GM23338 (cell line): ENCODE measurements around the gene NT5DC4.

ENCODE experiments used
- CTCF ChIP-seq, 2 experiments: fragments of 200-600 bp in 1 of 2; sonication (generic) in 1 of 2; conservative IDR thresholded peaks; 2 replicates each; pipeline versions ENCODE4 v1.5.1 to v1.6.1; 2016 to 2017; ENCODE audit warnings: antibody characterized with exemption in 2 of 2, low read depth in 2 of 2, mild to moderate bottlenecking in 2 of 2, moderate library complexity in 1 of 2
- EZH2 ChIP-seq: fragments of 200-600 bp; sonication (generic); IDR thresholded peaks from one replicate; pipeline ENCODE4 v1.8.0; 2017; ENCODE audit warnings: antibody characterized with exemption, mild to moderate bottlenecking, low read depth; ENCODE audit not compliant: unreplicated experiment
- EZH2phosphoT487 ChIP-seq: fragments of 200-600 bp; sonication (generic); IDR thresholded peaks from one replicate; pipeline ENCODE4 v1.8.1; 2018; ENCODE audit warnings: antibody characterized with exemption; ENCODE audit not compliant: unreplicated experiment
- POLR2AphosphoS5 ChIP-seq: IDR thresholded peaks from 2 replicates; pipeline ENCODE4 v1.6.1; 2016; ENCODE audit warnings: antibody characterized with exemption, low read depth

DNA sequence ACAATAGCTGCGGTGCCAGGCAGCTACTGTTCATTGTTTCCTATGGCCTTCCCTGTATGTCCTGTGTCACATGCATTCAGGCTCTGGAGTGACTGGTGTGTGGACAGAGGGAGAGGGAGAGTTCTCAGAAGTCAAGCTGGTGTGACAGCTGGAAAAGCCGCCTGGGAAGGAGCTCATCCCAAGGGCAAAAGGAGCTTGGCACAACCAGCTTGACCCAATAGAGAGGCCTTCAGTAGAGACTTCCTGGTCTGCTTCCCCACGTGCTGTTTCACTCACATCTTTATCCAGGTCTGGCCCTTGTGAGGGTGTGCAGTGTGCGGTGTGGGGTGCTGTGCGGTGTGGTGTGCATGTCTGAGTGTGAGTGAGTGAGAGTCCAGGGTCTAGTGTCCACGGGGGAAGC, 11.1 kb upstream of the NT5DC4 start:
- TF ChIP-seq CTCF (conservative IDR thresholded peaks at IDR 0.05; ENCODE audit: low read depth in 2 of 2) (no peak), POLR2AphosphoS5 (no peak), EZH2phosphoT487 (no peak), EZH2 (no peak)
